ENCODE results near the gene TBR1.

GRCh38 chr2:161420406-161421074 lies 4.4 kb downstream of the TBR1 start:
- TF ChIP-seq POLR2A (IDR thresholded peaks at IDR 0.05; ENCODE audit: low read length) (no peak), GATA1 (IDR thresholded peaks at IDR 0.05; ENCODE audit: low read depth, low read length) (no peak)
